ENCODE data around the gene MYMX. TPM values are rescaled to one million over a fixed set of nuclear protein-coding genes. Genes with fewer than 3 reads are reported as not detected.
"Not testable (repeated sequence)": the region's sequence is repeated elsewhere in the genome, so short reads cannot be mapped to it uniquely, and the experiment has no call there.

The MYMX gene
- total RNA-seq, 2 experiments from 2014 or later = not detected

- ATAC-seq (no peak), DNase-seq (no peak)
- H3K27me3 Mint-ChIP-seq = peaks cover 5% of the 10 kb centered on the region
- H3K4me3 Mint-ChIP-seq = no peak overlapping the region
- no peaks in the 10 kb centered on the region for H3K9me3 Mint-ChIP-seq (ENCODE audit: low read depth)
- H3K36me3 Mint-ChIP-seq (ENCODE audit: low read depth) = no peaks in the 10 kb centered on the region
- intact Hi-C loops (cut with DNase I, micrococcal nuclease) = no loop called here
- no peak overlapping the region for H3K27ac Mint-ChIP-seq
- ChIA-PET POLR2A (no interaction called here), CTCF (interaction anchor here (1.7 kb wide), 1 partner anchor 17 kb away, joined by 7 read pairs; no protein-coding TSS in a partner anchor)
- H3K4me1 Mint-ChIP-seq = peaks cover 31% of the 10 kb centered on the region
Observed at GRCh38 chr6:44188819-44189218, 27.9 kb upstream of the MYMX start.

- Mint-ChIP-seq H3K4me3 (no peak overlapping the region), H3K27me3 (peaks cover 5% of the 10 kb centered on the region), H3K36me3 (ENCODE audit: low read depth) (no peaks in the 10 kb centered on the region), H3K9me3 (ENCODE audit: low read depth) (no peaks in the 10 kb centered on the region), H3K4me1 (peaks cover 31% of the 10 kb centered on the region), H3K27ac (no peak overlapping the region)
- ATAC-seq (no peak), DNase-seq (no peak)
- ChIA-PET CTCF (interaction anchor here (0.6 to 1.8 kb wide), 3 partner anchors 17 to 577 kb away, joined by 3 to 9 read pairs (median 7); no protein-coding TSS in a partner anchor), POLR2A (no interaction called here)
- intact Hi-C loops (cut with DNase I, micrococcal nuclease) = no loop called here
Observed at GRCh38 chr6:44189257-44189656, 27.5 kb upstream of the MYMX start.

DNA sequence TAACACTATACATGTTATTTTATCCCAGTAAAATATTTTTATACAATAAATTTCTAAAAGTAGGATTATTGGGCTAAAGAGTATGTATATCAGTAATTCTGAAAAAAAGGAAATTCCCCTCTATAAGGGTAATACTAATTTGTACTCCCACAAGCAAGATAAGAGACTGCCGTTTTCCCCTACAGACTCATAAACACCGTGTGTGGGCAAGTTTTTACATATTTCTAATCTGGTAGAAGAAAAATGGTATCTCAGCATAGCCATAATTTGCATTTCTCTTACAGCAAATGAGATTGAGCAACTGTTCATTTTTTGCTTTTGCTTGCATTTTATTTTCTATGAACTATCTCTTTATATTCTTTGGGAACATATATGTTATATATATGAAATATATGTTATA is 26.0 kb upstream of the MYMX start:
- Mint-ChIP-seq H3K4me3 (no peak overlapping the region), H3K9me3 (ENCODE audit: low read depth) (no peaks in the 10 kb centered on the region), H3K27me3 (peaks cover 7% of the 10 kb centered on the region), H3K4me1 (peaks cover 25% of the 10 kb centered on the region), H3K27ac (no peak overlapping the region), H3K36me3 (ENCODE audit: low read depth) (no peaks in the 10 kb centered on the region)
- ATAC-seq = peak; percentile 87
- intact Hi-C loops (cut with DNase I, micrococcal nuclease) = loop anchor here in 1 of 2 experiments (1.0 kb wide), 1 partner anchor 18 kb away; no protein-coding TSS in a partner anchor
- peak; percentile 27 for DNase-seq
- POLR2A ChIA-PET = no interaction called here
- CTCF ChIA-PET = interaction anchor here (1.8 kb wide), 1 partner anchor 78 kb away, joined by 9 read pairs; no protein-coding TSS in a partner anchor

GRCh38 chr6:44192428-44193041 is 24.2 kb upstream of the MYMX start:
- ATAC-seq (no peak), DNase-seq (no peak)
- Mint-ChIP-seq H3K4me3 (no peak overlapping the region), H3K27me3 (peaks cover 7% of the 10 kb centered on the region), H3K4me1 (peaks cover 18% of the 10 kb centered on the region), H3K27ac (no peak overlapping the region), H3K9me3 (ENCODE audit: low read depth) (no peaks in the 10 kb centered on the region), H3K36me3 (ENCODE audit: low read depth) (no peaks in the 10 kb centered on the region)
- CTCF ChIA-PET = interaction anchor here (1.0 kb wide), 1 partner anchor 20 kb away, joined by 6 read pairs; no protein-coding TSS in a partner anchor
- intact Hi-C loops (cut with DNase I, micrococcal nuclease) = no loop called here
- POLR2A ChIA-PET = no interaction called here

GRCh38 chr6:44193307-44193910 is 23.3 kb upstream of the MYMX start:
- CTCF ChIA-PET = interaction anchor here (0.6 to 1.4 kb wide), 4 partner anchors 20 to 216 kb away, joined by 3 to 6 read pairs (median 4); no protein-coding TSS in a partner anchor
- Mint-ChIP-seq H3K4me1 (peaks cover 18% of the 10 kb centered on the region), H3K4me3 (no peak overlapping the region), H3K9me3 (ENCODE audit: low read depth) (no peaks in the 10 kb centered on the region), H3K27ac (no peak overlapping the region), H3K36me3 (ENCODE audit: low read depth) (no peaks in the 10 kb centered on the region), H3K27me3 (peaks cover 7% of the 10 kb centered on the region)
- DNase-seq (no peak), ATAC-seq (no peak)
- intact Hi-C loops (cut with DNase I, micrococcal nuclease) = no loop called here
- POLR2A ChIA-PET = no interaction called here

GRCh38 chr6:44194326-44194725 is 22.4 kb upstream of the MYMX start:
- POLR2A ChIA-PET = interaction anchor here (0.7 kb wide), 1 partner anchor 57 kb away, joined by 3 read pairs; no protein-coding TSS in a partner anchor
- H3K4me3 Mint-ChIP-seq = no peak overlapping the region
- no peaks in the 10 kb centered on the region for H3K36me3 Mint-ChIP-seq (ENCODE audit: low read depth)
- DNase-seq = no peak
- intact Hi-C loops (cut with DNase I, micrococcal nuclease) = no loop called here
- no peaks in the 10 kb centered on the region for H3K9me3 Mint-ChIP-seq (ENCODE audit: low read depth)
- no peak for ATAC-seq
- CTCF ChIA-PET = interaction anchor here (0.7 to 1.4 kb wide), 3 partner anchors 30 to 93 kb away, joined by 3 to 5 read pairs (median 4); no protein-coding TSS in a partner anchor
- peaks cover 7% of the 10 kb centered on the region for H3K27me3 Mint-ChIP-seq
- H3K4me1 Mint-ChIP-seq = peaks cover 16% of the 10 kb centered on the region
- H3K27ac Mint-ChIP-seq = no peak overlapping the region

GRCh38 chr6:44196351-44196750 is 20.4 kb upstream of the MYMX start:
- H3K4me3 Mint-ChIP-seq; ATAC-seq; H3K27ac Mint-ChIP-seq; POLR2A ChIA-PET; H3K27me3 Mint-ChIP-seq; DNase-seq; CTCF ChIA-PET; intact Hi-C loops (cut with DNase I, micrococcal nuclease); H3K36me3 Mint-ChIP-seq (ENCODE audit: low read depth); H3K9me3 Mint-ChIP-seq (ENCODE audit: low read depth); H3K4me1 Mint-ChIP-seq: not testable (repeated sequence)

DNA sequence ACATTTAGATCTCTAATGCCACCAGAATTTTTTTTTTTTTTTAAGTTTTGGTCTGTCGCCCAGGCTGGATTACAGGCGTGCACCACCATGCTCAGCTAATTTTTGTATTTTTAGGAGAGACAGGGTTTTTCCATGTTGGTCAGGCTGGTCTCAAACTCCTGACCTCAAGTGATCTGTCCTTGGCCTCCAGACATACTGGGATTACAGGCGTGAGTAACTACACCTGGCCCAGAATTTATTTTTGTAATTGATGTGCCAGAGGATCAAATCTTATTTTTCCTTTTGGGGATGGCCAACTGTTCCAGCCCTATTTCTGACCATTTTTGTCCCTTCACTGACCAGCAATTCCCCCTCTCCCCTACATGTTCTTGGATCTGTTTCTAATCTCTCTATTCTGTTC is 18.0 kb upstream of the MYMX start:
- CTCF ChIA-PET = no interaction called here
- H3K9me3 Mint-ChIP-seq (ENCODE audit: low read depth) = no peaks in the 10 kb centered on the region
- POLR2A ChIA-PET = no interaction called here

GRCh38 chr6:44199883-44200282 is 16.8 kb upstream of the MYMX start:
- no peaks in the 10 kb centered on the region for H3K9me3 Mint-ChIP-seq (ENCODE audit: low read depth)
- H3K27me3 Mint-ChIP-seq = peaks cover 2% of the 10 kb centered on the region
- no peak overlapping the region for H3K27ac Mint-ChIP-seq
- intact Hi-C loops (cut with DNase I, micrococcal nuclease) = no loop called here
- ATAC-seq (no peak), DNase-seq (no peak)
- H3K4me3 Mint-ChIP-seq = no peak overlapping the region
- POLR2A ChIA-PET = interaction anchor here (0.6 kb wide), 1 partner anchor 103 kb away, joined by 3 read pairs; no protein-coding TSS in a partner anchor
- H3K4me1 Mint-ChIP-seq = no peaks in the 10 kb centered on the region
- CTCF ChIA-PET = no interaction called here
- H3K36me3 Mint-ChIP-seq (ENCODE audit: low read depth) = no peaks in the 10 kb centered on the region

More for the DNA sequence above, 18.0 kb upstream of the MYMX start:
- peaks cover 2% of the 10 kb centered on the region for H3K27me3 Mint-ChIP-seq
- H3K36me3 Mint-ChIP-seq (ENCODE audit: low read depth) = no peaks in the 10 kb centered on the region
- ATAC-seq (no peak), DNase-seq (no peak)
- no peak overlapping the region for H3K27ac Mint-ChIP-seq
- intact Hi-C loops (cut with DNase I, micrococcal nuclease) = no loop called here
- no peaks in the 10 kb centered on the region for H3K4me1 Mint-ChIP-seq
- H3K4me3 Mint-ChIP-seq = no peak overlapping the region

GRCh38 chr6:44201200-44201599 is 15.5 kb upstream of the MYMX start:
- CTCF ChIA-PET = no interaction called here
- DNase-seq = no peak
- POLR2A ChIA-PET = no interaction called here
- Mint-ChIP-seq H3K4me1 (no peaks in the 10 kb centered on the region), H3K27ac (no peak overlapping the region), H3K36me3 (ENCODE audit: low read depth) (no peaks in the 10 kb centered on the region), H3K9me3 (ENCODE audit: low read depth) (no peaks in the 10 kb centered on the region), H3K4me3 (no peak overlapping the region), H3K27me3 (no peaks in the 10 kb centered on the region)
- intact Hi-C loops (cut with DNase I, micrococcal nuclease) = no loop called here
- no peak for ATAC-seq

GRCh38 chr6:44201638-44202303 is 15.0 kb upstream of the MYMX start:
- Mint-ChIP-seq H3K4me1 (no peaks in the 10 kb centered on the region), H3K36me3 (ENCODE audit: low read depth) (no peaks in the 10 kb centered on the region), H3K4me3 (no peak overlapping the region), H3K9me3 (ENCODE audit: low read depth) (no peaks in the 10 kb centered on the region), H3K27ac (no peak overlapping the region), H3K27me3 (no peaks in the 10 kb centered on the region)
- ATAC-seq = no peak
- POLR2A ChIA-PET = no interaction called here
- intact Hi-C loops (cut with DNase I, micrococcal nuclease) = no loop called here
- CTCF ChIA-PET = interaction anchor here (0.5 to 1.0 kb wide), 3 partner anchors 16 to 481 kb away, joined by 3 read pairs; no protein-coding TSS in a partner anchor
- no peak for DNase-seq
